BLaER1 treated with 17β-estradiol and CSF1 and Interleukin-3, amounts not matched to agents 10 nM and 100 nM (cell line): ENCODE measurements around the gene RPL34.
"Not testable (repeated sequence)": the region's sequence is repeated elsewhere in the genome, so short reads cannot be mapped to it uniquely, and the experiment has no call there.

ENCODE experiments used
- H3K27ac ChIP-seq, 11 experiments: shearing (Covaris generic); formaldehyde crosslinking; 2 replicates each; pipeline ENCODE4 v1.8.1; 2022
- H3K27me3 ChIP-seq, 11 experiments: shearing (Covaris generic); formaldehyde crosslinking; 2 replicates each; pipeline ENCODE4 v1.8.1; 2022
- H3K36me3 ChIP-seq, 11 experiments: shearing (Covaris generic); formaldehyde crosslinking; 2 replicates each; pipeline ENCODE4 v1.8.1; 2022
- H3K4me1 ChIP-seq, 10 experiments: shearing (Covaris generic); formaldehyde crosslinking; 2 replicates each; pipeline ENCODE4 v1.8.1; 2022
- H3K4me2 ChIP-seq, 11 experiments: shearing (Covaris generic); formaldehyde crosslinking; 2 replicates each; pipeline ENCODE4 v1.8.1; 2022
- H3K4me3 ChIP-seq, 10 experiments: shearing (Covaris generic); formaldehyde crosslinking; 2 replicates each; pipeline ENCODE4 v1.8.1; 2022
- H3K9ac ChIP-seq, 11 experiments: shearing (Covaris generic); formaldehyde crosslinking; 2 replicates each; pipeline ENCODE4 v1.8.1; 2022
- H3K9me3 ChIP-seq, 11 experiments: shearing (Covaris generic); formaldehyde crosslinking; replicated peaks in 1 of 11; 2 replicates each; pipeline ENCODE4 v1.8.1; 2022
- H4K20me1 ChIP-seq, 11 experiments: shearing (Covaris generic); formaldehyde crosslinking; 2 replicates each; pipeline ENCODE4 v1.8.1; 2022
- Cebpa-rat ChIP-seq, 11 experiments: shearing (Covaris generic); IDR thresholded peaks; 2 replicates each; pipeline ENCODE4 v1.8.1; 2022

The RPL34 gene

GRCh38 chr4:108620101-108620932 is at the start of gene RPL34:
Gene RPL34, plus strand, starts transcription at chr4:108620576. Its CDS starts 1,384 bp downstream, at chr4:108621960.
- H3K27me3 ChIP-seq: no peaks in the 10 kb centered on the region
- peak within 1 kb of the TSS; percentile 76 to 93 (median 86) for H3K4me3 ChIP-seq
- H3K9ac ChIP-seq: peak within 1 kb of the TSS; percentile 90 to 97 (median 95)
- TF ChIP-seq Cebpa-rat (IDR thresholded peaks at IDR 0.05): peak in 6 of 11 experiments; percentile 31 to 77 (median 52); a peak in 6 of 22 replicates
- peak within 1 kb of the TSS; percentile 82 to 95 (median 92) for H3K27ac ChIP-seq
- H3K4me1 ChIP-seq: peaks cover 36 to 47% (median 40%) of the 10 kb centered on the region in 10 experiments
- H3K36me3 ChIP-seq: peaks cover 38 to 45% (median 42%) of the 10 kb centered on the region in 11 experiments
- peak within 1 kb of the TSS; percentile 85 to 99 (median 93) for H3K4me2 ChIP-seq
- peaks cover 16 to 23% (median 19%) of the 10 kb centered on the region in 11 experiments for H3K9me3 ChIP-seq
- H4K20me1 ChIP-seq: peaks cover 32 to 44% (median 42%) of the 10 kb centered on the region in 11 experiments

DNA sequence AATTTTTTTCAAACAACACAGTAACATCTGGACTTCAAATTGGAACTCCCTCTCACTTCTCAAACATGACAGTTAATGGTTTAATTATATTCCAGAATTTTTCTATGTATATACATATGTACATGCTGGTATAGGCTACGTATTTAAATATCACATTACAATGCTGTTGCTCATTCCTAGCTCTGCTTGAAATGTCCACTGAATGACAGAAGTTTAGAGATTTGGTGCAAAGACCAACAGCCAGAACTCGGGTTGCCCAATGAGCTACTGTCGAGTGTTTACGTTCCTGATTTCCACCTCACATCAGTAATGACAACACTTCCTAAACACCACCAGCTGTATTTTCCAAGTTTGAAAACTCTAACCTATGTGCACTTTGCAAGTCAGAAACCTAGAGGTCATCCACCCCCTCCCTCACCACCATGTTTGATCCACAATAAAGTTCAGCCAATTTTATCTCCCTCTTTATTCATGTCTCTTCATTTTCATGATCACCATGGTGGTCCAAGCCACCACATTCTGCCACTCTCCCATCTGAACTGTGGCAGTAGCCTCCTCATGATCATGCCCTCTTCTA is 49.3 kb upstream of the RPL34 start:
- Histone ChIP-seq H3K9me3 (no peaks in the 10 kb centered on the region), H3K27ac (peak overlapping the region in 1 of 11 experiments; percentile 26; a peak in 1 of 22 replicates), H3K4me2 (peak overlapping the region in 6 of 11 experiments; percentile 16 to 57 (median 42); a peak in 10 of 22 replicates), H3K4me3 (no peak overlapping the region), H4K20me1 (no peaks in the 10 kb centered on the region), H3K27me3 (no peaks in the 10 kb centered on the region), H3K4me1 (peaks cover 0 to 35% (median 19%) of the 10 kb centered on the region in 10 experiments; a peak in 17 of 20 replicates), H3K9ac (no peak overlapping the region), H3K36me3 (no peaks in the 10 kb centered on the region)
- no peak for TF ChIP-seq Cebpa-rat (IDR thresholded peaks at IDR 0.05)

GRCh38 chr4:108574402-108574801 is 46.0 kb upstream of the RPL34 start:
- H3K9me3 ChIP-seq: no peaks in the 10 kb centered on the region
- no peak overlapping the region for H3K4me3 ChIP-seq
- H3K27ac ChIP-seq: no peak overlapping the region
- H3K27me3 ChIP-seq: no peaks in the 10 kb centered on the region
- no peak overlapping the region for H3K9ac ChIP-seq
- H3K4me2 ChIP-seq: no peak overlapping the region
- no peaks in the 10 kb centered on the region for H3K36me3 ChIP-seq
- peaks cover 0 to 30% (median 19%) of the 10 kb centered on the region in 10 experiments; a peak in 17 of 20 replicates for H3K4me1 ChIP-seq
- no peak for TF ChIP-seq Cebpa-rat (IDR thresholded peaks at IDR 0.05)
- no peaks in the 10 kb centered on the region for H4K20me1 ChIP-seq

DNA sequence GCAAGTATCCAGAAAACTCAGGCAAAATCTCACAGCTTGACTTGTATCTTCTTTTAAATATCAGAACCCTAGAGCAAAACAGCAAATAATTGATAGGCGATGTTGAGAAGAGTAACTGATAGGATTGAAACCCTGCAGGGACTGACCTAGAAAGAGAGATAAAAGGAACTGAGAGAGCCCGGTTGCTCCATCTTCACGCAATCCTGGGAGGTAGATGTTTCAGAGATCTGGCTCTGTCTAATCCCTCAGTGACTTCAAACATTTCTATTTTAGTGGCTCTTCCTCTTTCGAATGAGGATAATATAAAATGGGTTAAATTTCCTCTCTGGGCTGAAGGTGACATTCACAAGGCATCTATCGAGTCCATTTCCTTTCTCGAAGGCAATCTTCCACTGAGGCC is 39.3 kb upstream of the RPL34 start:
- Histone ChIP-seq H3K4me2 (peak overlapping the region; percentile 9 to 74 (median 64)), H3K4me3 (no peak overlapping the region), H3K36me3 (no peaks in the 10 kb centered on the region), H3K4me1 (peaks cover 17 to 25% (median 23%) of the 10 kb centered on the region in 10 experiments), H4K20me1 (no peaks in the 10 kb centered on the region), H3K27ac (peak overlapping the region in 4 of 11 experiments; percentile 6 to 42 (median 24); a peak in 7 of 22 replicates), H3K9me3 (no peaks in the 10 kb centered on the region), H3K9ac (no peak overlapping the region), H3K27me3 (no peaks in the 10 kb centered on the region)
- 0 out of 22 replicates have a peak, but pooled peaks of 1 of the 11 experiments have one; percentile 30 for TF ChIP-seq Cebpa-rat (IDR thresholded peaks at IDR 0.05)

- no peaks in the 10 kb centered on the region for H3K27me3 ChIP-seq
- H3K4me3 ChIP-seq: no peak overlapping the region
- no peaks in the 10 kb centered on the region for H3K36me3 ChIP-seq
- peaks cover 2 to 11% (median 9%) of the 10 kb centered on the region in 10 experiments for H3K4me1 ChIP-seq
- H4K20me1 ChIP-seq: no peaks in the 10 kb centered on the region
- no peak overlapping the region for H3K27ac ChIP-seq
- TF ChIP-seq Cebpa-rat (IDR thresholded peaks at IDR 0.05): no peak
- H3K9me3 ChIP-seq: no peaks in the 10 kb centered on the region
- H3K9ac ChIP-seq: no peak overlapping the region
- H3K4me2 ChIP-seq: no peak overlapping the region
Observed at GRCh38 chr4:108586778-108587177, 33.6 kb upstream of the RPL34 start.

GRCh38 chr4:108588878-108589277 is 31.5 kb upstream of the RPL34 start:
- no peaks in the 10 kb centered on the region for H3K4me1 ChIP-seq
- H3K4me2 ChIP-seq: no peak overlapping the region
- no peak for TF ChIP-seq Cebpa-rat (IDR thresholded peaks at IDR 0.05)
- no peak overlapping the region for H3K9ac ChIP-seq
- H3K4me3 ChIP-seq: no peak overlapping the region
- H3K27ac ChIP-seq: no peak overlapping the region
- no peaks in the 10 kb centered on the region for H3K36me3 ChIP-seq
- no peaks in the 10 kb centered on the region for H4K20me1 ChIP-seq
- H3K27me3 ChIP-seq: no peaks in the 10 kb centered on the region
- H3K9me3 ChIP-seq: peaks cover 0 to 12% (median 6%) of the 10 kb centered on the region in 11 experiments; a peak in 14 of 22 replicates

DNA sequence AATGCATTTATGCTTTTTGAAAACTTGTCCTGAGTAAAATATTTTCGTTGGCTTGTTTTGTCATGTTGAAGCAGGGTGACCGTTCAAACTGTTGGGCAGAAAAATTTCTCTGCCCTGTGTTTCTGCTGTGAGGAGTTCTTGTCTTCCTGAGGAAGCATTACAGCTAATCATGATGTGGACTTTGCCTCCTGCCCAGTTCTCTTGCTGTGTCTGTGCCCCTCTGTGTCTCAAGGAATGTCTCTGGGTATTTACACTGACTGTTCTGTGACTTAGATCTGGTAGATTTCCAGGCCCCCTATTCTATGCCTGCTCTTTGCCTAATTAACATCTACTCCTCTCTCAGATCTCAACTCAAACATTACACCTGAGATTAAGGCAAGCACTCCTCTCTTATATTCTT is 30.4 kb upstream of the RPL34 start:
- H3K9me3 ChIP-seq: peaks cover 0 to 23% (median 15%) of the 10 kb centered on the region in 11 experiments; a peak in 18 of 22 replicates
- H3K4me3 ChIP-seq: no peak overlapping the region
- no peak for TF ChIP-seq Cebpa-rat (IDR thresholded peaks at IDR 0.05)
- H3K4me2 ChIP-seq: no peak overlapping the region
- no peaks in the 10 kb centered on the region for H3K36me3 ChIP-seq
- H3K4me1 ChIP-seq: no peaks in the 10 kb centered on the region
- H4K20me1 ChIP-seq: no peaks in the 10 kb centered on the region
- no peaks in the 10 kb centered on the region for H3K27me3 ChIP-seq
- no peak overlapping the region for H3K9ac ChIP-seq
- H3K27ac ChIP-seq: no peak overlapping the region

GRCh38 chr4:108590776-108591175 is 29.6 kb upstream of the RPL34 start:
- TF ChIP-seq Cebpa-rat (IDR thresholded peaks at IDR 0.05): no peak
- Histone ChIP-seq H3K9me3 (peaks cover 0 to 26% (median 17%) of the 10 kb centered on the region in 11 experiments; a peak in 19 of 22 replicates), H3K4me2 (no peak overlapping the region), H3K4me1 (0 out of 20 replicates have a peak, but pooled peaks cover 0 to under 1% (median 0%) of the 10 kb centered on the region in 10 experiments), H3K27ac (no peak overlapping the region), H3K36me3 (no peaks in the 10 kb centered on the region), H3K4me3 (no peak overlapping the region), H3K9ac (no peak overlapping the region), H4K20me1 (no peaks in the 10 kb centered on the region), H3K27me3 (no peaks in the 10 kb centered on the region)

DNA sequence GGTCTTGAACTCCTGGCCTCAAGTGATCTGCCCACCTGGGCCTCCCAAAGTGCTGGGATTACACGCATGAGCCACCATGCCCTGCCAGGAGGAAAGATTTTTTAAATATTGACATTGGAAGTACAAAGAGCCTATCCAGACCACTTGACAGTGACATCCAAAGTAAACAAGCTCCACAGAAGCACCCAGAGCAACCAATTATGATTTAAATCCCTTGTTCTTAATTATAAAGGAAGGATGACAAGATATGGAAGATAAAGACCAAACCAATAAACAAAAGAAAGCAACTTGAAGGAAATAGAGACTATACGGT is 27.7 kb upstream of the RPL34 start:
- H3K9me3 ChIP-seq: peaks cover 0 to 33% (median 17%) of the 10 kb centered on the region in 11 experiments; a peak in 19 of 22 replicates
- H3K9ac ChIP-seq: no peak overlapping the region
- H3K36me3 ChIP-seq: no peaks in the 10 kb centered on the region
- H4K20me1 ChIP-seq: no peaks in the 10 kb centered on the region
- H3K4me1 ChIP-seq: peaks cover 0 to 8% (median 0%) of the 10 kb centered on the region in 10 experiments; a peak in 1 of 20 replicates
- H3K27ac ChIP-seq: no peak overlapping the region
- H3K4me3 ChIP-seq: no peak overlapping the region
- no peaks in the 10 kb centered on the region for H3K27me3 ChIP-seq
- H3K4me2 ChIP-seq: no peak overlapping the region
- no peak for TF ChIP-seq Cebpa-rat (IDR thresholded peaks at IDR 0.05)

DNA sequence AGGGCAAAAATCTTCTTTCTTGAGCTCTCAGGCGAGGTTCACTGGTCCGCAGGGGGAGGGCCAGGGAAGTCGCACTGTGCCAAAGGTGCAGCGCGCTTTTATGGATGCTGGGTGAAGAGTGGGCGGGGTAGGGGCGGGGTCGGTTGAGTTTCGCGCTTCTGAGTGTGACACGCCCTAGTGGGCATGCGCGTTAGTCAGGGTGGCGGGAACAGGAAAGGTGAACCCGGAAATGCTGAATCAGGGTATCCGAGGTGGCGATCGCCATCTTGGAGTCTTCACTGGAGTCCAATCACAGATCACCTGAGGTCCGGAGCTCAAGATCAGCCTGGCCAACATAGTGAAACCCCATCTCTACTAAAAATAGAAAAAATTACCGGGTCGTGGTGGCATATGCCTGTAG is 26.1 kb upstream of the RPL34 start:
- not testable (repeated sequence) for H3K4me2 ChIP-seq, H3K36me3 ChIP-seq, H3K27ac ChIP-seq, H4K20me1 ChIP-seq, H3K27me3 ChIP-seq, H3K4me3 ChIP-seq, H3K9ac ChIP-seq, H3K4me1 ChIP-seq
- H3K9me3 ChIP-seq: peaks cover 0 to 33% (median 17%) of the 10 kb centered on the region in 11 experiments; a peak in 19 of 22 replicates
